GM12872 (cell line): ENCODE measurements around the gene RNASEH2C.

Experiments
- TF ChIP-seq, protein P1 (sequence below): IDR thresholded peaks from 3 replicates; pipeline ENCODE4 v1.5.1; 2011; ENCODE audit warnings: low read depth, mild to moderate bottlenecking, low read length, moderate library complexity; ENCODE audit not compliant: insufficient read depth

The RNASEH2C gene

DNA sequence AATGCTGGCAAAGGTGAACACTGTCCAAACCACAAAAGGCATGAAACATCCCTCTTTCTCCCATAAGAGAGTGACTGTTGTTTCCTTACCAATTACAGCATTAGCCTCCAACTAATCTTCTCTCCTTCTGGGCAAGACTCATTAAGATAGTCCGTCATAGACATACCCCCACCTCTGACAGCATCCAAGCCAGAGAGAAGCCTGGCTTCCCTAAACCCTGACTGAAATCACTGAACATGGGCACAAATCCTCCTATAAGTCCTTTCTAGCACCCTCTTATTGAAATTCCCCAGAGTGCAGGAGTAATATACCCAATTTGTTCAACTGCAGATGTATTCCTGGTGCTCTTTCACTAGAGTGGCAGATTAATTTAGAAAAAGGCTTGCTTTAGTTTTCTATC is 1.7 kb upstream of the RNASEH2C start:
- TF ChIP-seq, protein P1, sequence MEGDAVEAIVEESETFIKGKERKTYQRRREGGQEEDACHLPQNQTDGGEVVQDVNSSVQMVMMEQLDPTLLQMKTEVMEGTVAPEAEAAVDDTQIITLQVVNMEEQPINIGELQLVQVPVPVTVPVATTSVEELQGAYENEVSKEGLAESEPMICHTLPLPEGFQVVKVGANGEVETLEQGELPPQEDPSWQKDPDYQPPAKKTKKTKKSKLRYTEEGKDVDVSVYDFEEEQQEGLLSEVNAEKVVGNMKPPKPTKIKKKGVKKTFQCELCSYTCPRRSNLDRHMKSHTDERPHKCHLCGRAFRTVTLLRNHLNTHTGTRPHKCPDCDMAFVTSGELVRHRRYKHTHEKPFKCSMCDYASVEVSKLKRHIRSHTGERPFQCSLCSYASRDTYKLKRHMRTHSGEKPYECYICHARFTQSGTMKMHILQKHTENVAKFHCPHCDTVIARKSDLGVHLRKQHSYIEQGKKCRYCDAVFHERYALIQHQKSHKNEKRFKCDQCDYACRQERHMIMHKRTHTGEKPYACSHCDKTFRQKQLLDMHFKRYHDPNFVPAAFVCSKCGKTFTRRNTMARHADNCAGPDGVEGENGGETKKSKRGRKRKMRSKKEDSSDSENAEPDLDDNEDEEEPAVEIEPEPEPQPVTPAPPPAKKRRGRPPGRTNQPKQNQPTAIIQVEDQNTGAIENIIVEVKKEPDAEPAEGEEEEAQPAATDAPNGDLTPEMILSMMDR, result no peak

DNA sequence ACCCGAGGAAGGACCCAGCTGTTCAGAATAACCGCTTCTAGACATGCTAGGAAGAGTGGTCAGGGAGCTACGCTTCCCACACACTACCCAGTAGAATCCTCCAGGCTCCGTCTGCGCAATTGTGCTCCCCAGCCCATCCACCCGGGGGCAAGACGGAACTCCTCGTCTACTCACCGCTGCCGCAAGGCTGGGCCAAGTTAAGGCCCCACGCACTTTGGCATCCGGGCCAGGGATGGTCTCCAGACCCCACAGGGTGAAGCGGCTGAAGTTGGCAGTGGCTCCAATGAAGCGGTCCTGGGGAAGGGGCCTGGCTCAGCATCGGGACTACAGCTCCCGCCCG is 757 bp downstream of the RNASEH2C start:
- TF ChIP-seq, protein P1, result no peak

- TF ChIP-seq, protein P1, result no peak
Measured at GRCh38 chr11:65718964-65719492, 1.6 kb downstream of the RNASEH2C start.

- TF ChIP-seq, protein P1, result no peak
Measured at GRCh38 chr11:65718531-65718930, 2.1 kb downstream of the RNASEH2C start.

- TF ChIP-seq, protein P1, result no peak
Measured at GRCh38 chr11:65717906-65718305, 2.7 kb downstream of the RNASEH2C start.

DNA sequence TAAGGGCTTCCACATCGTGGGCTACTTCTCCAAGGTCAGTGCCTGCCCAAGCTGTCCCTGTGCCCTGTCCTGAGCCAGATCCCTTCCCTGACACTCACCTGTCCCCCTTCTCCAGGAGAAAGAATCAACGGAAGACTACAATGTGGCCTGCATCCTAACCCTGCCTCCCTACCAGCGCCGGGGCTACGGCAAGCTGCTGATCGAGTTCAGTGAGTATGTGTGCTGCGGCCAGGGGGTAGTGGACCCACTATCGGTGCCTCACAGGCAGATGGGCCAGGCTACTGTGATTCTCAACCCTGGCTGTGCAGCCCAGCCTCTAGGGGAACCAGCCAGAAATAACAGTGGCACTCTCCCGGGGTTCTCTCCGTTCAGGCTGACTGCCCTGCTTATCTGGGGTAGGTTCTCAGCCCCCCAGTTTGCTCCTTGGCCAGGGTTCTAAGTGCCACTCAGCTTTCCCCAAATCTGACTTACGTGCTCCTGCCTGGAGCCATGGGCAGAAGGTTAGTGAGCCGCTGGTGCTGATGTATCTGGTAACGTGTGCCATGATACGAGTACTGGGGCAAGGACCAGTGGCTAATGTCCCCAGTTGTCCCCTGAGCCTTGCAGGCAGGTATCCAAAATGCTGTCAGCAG is 3.7 kb downstream of the RNASEH2C start:
- TF ChIP-seq, protein P1, result no peak

- TF ChIP-seq, protein P1, result no peak
Measured at GRCh38 chr11:65716302-65716701, 4.3 kb downstream of the RNASEH2C start.
